Islet of Langerhans (tissue), 1 donor: Measurements from ENCODE around the gene BIN1.

ENCODE experiments used
- FAIRE-seq: peaks from one replicate; lab custom pipeline; 2011; peaks lifted over from hg19 to GRCh38; lab: Jason Lieb, UNC

Gene BIN1

DNA sequence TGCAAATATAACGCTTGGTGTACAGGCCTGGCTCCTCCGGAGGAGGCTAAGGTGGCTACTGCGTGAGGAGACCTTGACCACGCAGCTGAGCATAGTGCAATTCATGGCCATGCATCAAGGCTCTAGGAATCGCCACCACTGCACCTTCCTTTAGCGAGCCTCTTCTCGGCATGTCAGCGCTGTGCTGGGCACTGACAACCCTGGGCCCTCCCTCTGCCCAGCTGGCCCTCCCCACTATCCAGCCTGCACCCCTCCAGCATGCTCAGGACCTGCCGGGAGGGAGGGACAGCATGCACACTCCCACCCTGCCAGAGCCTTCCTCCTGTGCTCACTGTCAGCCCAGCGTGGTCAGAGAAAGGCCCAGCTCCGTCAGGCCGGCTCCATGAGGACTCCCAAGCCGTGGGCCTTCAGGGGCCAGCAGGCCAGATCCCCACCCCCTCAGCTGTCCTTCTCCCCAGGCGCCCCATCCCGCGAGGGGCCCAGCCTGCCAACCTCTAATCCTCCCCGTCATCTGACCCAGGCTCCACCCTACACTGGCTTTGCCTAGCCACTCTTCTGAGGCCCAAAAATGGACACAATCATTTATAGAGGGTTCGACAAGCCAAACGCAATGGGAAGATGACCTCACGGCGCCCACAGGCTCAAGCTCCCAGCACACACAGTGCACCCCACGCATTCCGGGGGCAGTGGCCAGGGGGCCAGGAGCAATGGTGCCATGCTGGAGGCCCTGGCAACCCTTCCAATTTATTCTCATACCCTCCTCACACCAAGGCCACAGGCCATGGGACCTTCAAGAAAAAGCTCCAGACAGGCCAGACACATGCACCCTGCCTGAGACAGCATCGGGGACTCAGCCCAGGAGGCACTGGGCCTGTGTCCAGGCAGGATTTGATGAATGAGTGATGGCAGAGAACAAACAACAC is 3.5 kb downstream of the BIN1 start:
- FAIRE-seq = no peak

DNA sequence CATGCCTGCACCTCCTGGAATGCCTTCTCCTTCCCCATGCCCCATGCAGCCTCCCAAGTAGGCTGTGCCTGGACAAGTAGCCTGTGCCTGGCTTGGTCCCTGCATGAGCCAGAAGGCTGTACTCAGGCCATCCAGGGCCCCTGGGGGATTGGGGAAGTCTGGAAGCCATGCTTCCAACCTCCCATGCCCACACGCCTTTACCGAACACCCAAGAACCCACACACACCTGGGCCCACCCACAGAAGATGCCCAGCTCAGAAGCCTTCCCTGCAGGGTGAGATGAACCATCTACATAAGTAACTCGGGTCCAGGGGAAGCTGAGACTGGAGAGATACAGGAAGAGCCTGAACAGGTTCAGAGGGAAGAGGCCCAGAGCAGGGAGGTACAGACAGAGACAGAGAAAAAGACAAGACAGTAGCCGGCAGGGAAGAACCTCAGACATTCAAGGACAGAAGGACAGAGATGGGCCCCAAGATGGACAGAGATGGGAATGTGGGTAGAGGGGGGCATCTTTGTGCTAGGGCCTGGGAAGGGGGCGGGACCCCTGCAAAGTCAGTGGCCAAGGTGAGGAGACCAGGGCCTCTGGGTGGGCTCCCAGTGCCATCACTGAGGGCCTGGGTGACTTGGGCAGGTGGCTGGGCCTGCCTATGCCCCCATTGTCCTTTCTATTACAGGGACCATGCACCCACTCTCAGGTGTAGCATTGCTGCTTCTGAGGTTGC is 4.3 kb downstream of the BIN1 start:
- FAIRE-seq = no peak

DNA sequence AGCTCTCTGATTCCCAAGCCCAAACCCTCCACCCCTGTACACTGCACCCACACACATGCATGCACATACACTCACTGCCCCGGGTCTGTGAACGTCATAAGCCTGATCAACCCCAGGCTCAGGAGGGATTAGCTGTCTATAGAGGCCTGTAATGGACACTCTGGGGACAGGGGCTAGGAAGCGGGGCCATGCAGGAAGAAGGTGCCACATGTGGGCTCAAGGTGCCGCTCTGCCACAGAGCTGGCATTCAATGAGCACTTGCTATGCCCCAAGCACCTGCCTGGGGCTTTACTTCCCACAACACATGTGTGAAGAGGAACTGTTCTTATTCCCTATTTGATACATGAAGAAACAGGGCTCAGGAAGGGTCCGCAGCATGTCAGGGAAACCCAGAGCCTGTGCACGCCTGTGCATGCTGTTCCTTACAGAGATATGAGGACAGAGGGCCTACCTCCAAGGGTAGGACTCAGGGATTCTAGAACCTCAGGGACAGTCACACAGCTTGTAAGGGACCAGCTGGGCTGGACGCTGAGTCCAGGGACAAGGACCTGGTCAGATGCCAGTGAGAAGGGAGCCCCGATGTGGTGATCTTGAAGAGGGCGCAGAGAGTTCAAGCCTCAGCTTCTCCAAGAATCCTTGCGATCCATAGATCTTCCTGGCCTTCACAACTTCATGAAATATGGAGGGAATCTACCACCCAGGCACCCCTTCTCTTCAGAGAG is 5.0 kb downstream of the BIN1 start:
- no peak for FAIRE-seq

DNA sequence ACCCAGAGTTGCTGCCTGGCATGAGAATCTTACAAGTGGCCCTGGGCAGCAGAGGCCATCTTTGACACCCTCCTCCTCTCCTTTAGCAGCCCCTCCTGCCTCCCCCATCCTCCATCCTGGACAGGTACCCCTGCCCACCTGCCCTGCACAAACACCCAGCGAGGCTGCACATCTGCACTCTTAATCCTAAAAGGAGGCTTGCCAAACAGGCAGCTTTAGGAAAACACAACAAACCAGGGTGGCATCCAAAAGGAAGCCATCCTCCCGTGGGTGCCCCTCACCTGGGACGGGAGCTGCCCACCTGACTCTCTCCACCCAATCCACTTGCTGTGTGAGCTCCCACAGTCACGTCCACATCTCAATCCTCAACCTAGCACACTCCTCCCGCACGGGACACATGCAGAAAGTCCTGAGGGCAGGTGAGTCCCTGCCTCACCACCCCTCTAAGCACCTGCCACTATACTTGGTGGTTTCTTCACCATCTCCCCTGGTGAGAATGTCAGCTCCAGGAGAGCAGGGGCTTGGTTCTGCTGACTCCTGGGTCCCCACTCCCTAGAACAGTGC is 5.8 kb downstream of the BIN1 start:
- no peak for FAIRE-seq

DNA sequence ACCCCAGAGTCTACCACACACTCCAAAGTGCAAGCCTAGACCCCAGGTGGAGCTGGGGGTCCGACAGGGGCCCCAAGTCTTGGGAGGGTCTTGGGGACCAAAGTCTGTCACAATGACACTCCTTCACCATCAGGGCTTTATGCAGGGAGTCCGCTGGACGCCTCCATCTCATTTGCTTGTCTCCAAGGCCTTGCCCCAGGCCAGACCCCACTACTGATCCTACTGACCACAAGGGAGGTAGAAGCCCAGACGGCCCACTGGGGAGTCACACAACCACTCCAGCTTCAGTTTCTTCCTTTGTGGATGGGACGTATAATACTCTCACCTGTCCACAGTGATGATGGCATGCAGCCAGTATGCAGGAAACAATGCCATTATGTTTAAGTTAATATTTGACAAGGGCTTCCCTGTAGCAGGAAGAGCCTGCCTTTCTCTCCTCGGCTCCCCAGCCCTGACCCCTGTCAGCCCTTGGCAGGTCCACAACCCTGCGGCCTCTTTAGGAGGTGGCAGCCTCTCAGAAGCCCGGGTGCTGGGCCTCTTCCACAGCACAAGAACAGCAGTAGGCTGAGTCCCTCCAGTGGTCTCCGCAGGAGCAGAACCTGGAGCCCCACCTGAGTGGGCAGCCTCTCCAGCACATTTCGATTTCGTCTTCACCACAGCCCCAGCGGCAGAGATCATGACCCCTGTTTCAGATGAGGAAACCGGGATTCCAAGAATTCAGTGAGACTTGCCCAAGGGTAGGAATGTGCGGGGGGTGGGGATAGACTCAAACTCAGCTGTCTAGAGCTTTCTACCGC is 6.5 kb downstream of the BIN1 start:
- no peak for FAIRE-seq

DNA sequence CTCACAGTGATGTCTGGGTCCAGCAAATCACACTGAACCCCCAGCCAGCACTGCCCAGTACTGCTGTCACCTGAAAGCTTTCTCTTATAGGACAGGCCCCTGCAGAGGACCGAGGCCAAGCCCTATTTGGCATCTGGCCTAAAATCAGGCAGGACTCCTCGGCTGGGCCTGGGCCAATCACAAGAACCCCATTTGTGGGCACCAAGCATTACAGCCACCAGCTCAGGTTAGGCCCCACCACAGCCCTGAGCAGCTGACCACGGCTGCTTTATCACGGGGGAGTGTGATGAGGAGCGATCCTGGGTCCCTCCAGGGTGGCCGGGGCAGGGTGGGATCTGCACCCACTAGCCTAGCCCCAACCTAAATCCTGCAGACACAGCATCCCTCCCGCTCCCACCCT is 8.2 kb downstream of the BIN1 start:
- FAIRE-seq = no peak

DNA sequence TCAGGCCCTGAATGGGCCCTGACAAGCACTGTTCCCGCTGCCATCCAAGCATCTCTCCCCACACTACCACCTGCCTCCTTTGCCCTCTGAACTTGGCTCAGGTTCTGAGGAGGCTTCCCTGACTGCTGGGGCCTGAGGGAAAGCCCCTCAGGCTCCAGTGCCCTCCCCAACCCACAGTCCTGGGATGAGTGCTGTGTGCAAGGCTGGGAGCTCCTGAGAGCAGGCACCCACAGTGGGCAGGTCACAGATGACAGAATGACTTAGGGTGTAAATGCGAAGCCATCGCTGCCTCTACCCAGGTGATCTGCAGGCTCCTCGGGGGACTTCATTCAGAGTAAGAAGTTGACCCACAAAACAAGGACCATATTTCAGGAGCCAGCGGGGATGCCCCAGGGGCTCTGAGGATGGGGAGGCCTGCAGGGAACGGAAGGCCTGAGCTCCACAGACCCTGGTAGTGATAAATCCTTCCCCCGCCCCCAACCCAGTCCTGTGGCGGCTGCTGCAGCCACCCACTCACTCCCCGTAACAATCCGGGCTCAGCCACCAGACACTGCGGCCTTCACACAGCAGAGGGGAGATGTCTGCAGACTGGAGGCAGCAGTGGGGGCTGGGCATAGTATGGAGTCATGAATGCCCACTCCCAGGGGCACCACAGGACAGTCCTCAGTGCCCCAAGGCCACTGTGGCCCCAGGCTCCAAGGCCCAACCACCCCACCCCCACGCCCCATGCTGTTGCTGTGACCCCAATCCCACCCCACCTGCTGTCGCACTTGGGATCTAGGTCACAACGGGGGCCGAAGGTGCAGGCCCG is 8.9 kb downstream of the BIN1 start:
- FAIRE-seq = no peak

DNA sequence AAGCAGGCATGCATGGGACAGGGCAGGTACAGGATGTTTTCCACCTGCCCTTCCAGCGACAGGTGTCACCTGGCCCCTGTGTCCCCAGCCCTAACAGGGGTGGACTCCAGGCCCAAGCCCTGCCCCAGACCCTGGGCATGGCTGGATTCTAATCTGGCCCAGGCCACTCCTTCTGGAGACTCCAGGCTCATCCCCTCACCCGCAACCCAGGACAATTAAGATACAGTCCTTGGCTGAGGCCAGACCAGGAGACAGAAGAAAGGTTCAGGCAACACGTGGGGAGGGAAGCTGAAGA is 9.5 kb downstream of the BIN1 start:
- FAIRE-seq = no peak

DNA sequence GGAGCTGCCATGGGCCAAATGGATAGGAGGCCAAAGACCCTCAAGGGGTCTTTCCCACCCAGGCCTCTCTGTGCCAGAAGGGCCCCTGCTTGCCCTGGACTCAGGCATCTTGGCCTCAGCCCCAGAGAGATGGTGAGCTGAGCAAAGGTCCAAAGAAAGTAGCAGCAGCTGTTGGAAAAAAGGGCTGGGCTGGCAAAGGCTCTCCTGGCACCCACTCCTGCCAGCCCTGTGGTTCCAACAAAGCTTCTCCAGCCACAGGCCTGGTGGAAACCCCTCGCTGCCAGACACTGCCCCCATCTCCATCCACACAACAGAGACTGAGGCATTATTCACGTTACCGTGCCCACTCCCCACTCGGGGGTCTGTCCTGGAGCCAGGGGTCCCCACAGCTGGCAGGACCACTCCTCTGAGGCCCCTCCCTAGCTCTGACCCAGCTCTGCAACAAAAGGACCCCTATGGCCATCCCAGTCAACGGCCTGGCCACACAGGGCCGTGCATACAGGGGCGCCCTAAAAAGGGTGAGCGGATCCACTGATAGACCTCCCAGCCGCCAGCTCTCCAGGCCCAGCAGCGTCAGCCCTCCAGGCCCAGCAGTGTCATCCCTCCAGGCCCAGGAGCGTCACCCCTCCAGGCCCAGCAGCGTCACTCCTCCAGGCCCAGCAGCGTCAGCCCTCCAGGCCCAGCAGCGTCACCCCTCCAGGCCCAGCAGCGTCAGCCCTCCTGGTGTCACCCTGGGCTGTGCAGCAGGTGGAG is 10.1 kb downstream of the BIN1 start:
- FAIRE-seq = no peak

DNA sequence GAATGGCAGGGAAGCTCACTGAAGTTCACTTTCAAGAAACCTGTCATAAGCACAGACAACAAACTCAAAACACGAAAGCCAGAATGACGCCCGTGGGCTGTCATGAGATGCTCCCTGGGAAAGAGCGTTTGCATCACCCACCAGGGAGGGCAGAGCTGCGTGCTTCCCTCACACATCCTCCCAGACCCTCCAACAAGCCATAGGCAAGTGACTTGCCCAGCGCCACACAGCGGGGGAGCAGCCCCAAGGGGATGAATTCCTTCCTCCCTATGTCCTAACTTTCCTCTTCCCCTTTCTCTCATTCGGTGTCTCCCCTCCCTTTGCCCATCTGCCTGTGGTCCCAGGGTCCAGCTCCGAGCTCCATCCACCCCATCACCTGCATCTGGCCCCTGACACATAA is 10.7 kb downstream of the BIN1 start:
- no peak for FAIRE-seq

DNA sequence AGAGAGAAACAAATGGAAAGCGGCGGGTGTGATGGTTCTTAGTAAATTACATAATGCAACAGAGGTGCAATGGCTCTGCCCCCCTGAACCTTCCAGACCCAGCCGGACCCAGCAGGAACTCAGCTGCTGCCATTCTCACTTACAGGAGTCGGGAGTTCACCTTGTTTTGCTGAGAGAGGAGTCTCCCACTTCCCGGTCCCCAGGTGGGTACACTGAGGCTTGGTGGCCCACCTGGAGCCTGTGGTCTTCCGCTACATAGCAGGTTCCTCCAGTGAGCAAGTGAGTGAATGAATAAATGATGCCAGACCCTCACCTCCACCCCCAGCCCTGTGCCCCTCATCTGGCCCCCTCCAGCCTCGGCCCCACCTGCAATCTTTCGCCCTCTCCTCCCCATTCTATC is 11.2 kb downstream of the BIN1 start:
- no peak for FAIRE-seq

DNA sequence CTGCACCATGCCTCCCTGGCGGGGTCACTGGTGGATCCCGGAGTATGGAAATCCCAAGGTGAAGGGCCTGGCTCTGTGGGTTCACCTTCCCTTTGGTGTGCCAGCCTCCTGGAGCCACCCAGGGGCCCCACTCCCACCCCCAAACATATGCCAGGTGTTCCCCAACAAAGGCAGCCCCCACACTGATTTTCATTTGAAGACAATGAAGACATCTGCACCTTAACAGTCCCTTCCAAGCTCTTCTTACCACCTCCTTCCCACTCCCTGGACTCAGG is 11.7 kb downstream of the BIN1 start:
- no peak for FAIRE-seq

DNA sequence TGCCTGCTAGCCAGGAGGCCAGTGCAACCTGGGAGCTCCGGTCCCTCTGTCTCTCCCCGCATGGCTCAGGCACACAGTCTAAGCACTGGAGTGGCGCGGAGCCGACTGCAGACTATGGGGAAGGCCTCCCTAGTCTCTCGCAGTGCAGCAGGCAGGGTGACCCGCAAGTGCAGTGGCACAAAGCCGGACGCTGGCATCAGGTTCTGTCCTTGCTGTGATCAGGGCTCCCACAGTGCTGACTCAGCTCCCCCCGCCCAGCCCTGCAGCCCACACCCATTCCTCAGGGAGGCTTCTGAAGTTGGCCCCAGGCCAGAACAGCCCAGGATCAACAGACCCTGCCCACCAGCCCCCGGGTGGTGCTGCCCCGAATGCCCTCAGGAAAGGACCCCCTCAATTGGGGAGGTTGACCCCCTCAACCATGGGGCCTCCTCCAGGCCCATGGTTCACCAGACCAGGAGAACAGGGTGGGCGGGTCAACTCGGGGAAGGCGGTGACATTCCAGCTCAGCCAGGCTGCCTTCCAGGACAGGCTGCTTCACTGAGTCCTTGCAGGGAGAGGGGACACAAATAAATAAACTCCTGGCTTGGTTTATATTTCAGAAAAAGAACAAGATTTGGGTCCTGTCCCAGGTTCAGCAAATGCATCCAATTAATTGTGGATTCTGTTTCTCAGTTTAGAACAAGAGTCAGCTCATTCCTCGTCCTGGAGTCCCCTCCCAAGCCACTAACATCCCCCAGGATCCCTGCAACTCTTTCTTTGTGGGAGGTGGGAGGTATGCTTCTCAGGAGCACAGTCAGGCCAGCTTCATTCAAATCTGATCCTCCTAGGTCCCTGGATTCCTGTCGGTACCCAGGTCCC is 12.2 kb downstream of the BIN1 start:
- no peak for FAIRE-seq

DNA sequence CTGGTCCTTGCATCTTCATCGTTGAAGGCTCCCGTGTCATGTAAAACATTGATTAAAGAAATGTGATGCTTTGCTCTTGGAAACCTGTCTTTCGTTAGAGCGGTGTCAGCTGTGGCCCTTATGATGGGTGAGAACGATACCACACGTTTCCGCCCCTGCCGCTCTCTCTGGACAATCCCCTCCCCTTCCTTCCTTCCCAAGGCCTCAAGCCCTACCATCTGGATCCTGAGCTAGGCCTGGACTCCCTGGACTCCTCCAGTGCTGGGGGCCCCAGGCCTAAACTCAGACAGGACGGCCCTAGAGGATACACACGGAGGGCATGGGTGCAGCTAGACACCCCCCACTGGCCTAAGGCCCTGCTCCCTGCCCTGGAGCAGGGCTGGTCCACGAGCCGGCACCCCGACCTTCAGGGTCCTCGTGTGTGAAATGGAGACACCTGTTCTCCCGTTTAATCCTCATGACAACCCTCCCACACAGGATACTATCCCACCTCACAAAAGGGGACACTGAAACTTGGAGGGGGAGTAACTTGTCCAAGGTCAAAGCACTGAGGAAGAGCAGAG is 13.2 kb downstream of the BIN1 start:
- FAIRE-seq = no peak

DNA sequence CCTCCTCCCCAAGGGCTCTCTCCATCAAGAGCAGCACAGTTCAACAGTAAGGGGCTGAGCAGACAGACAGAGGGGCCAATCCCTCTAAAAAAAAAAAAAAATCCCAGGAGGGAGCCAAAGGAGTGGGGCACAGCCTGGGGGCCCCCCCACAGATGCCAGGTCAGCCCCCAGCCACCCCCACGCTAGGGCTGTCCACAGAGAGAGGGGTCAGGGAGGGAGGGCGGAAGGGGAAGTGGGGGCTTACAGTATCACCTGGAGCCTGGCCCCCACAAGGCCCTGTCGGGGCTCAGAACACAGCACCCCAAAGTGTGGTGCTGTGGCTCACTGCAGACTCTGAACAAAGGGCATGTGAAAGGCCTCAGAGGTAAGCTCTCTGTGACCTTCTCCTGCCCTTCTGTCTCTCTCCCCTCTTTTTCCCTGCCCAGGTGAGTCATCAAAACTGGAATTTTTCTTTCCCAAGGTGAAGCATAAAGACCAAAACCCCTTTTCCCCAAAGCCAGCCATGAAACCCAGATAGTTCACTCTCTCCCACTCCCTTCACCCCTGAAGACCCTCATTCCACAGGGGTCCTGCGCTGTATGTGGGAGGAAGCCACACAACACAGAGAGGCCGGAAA is 13.9 kb downstream of the BIN1 start:
- FAIRE-seq = no peak

DNA sequence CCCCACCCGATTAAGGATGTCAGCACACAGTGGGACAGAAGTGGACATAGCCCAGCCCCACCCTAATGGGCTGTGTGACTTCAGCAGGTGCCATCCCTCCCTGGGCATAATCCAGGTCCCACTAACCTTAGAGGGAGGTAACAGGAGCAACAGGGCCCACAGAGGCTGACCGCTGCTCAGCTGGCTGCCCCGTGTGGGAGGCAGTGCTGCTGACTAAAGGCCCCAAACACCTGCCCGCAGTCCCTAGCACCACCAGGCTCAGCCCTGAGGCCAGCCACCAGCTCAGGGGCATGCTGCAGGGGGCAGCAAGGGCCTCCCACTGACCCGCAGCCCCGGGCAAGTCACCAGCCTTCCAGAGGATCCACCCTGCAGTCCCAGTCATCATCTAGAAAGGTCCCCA is 14.6 kb downstream of the BIN1 start:
- FAIRE-seq = no peak

DNA sequence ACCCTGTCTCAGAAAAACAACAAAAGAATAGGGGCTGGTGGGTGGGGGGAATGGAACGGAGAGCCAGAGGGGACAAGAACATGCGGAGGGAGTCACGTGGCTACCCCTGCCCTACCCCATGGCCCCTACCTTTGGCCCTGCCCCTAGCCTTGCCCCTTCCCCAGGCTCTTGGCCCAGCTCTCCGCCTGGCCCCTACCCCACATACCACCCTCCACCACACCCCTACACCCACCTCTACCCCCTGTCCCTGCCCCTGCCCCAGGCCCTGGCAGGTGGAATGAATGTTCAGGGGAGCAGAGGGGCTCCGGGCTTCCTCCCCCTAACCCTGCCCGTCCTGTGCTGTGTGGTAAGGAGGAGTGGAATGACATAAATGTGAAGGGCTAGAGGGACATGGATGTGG is 15.1 kb downstream of the BIN1 start:
- no peak for FAIRE-seq

DNA sequence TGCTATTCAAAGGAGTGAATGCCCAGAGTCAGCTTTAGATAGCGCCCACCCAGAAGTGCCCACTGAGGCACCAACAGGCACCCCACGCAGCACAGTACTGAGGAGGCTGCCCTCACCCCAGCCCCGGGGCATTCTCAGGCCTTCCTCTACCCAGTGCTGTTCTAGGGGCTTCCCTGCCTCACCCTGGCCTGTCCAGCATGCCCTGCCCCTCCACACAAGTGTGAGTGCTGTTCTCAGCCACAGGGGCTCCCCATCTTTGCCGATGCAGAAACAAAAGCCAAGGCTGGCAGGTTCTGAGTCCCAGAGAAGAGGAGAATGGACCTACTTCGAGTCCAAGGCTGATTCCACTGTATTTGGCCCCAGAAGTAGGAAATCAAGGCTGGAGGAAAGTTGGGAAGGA is 15.8 kb downstream of the BIN1 start:
- no peak for FAIRE-seq
